Measurements from ENCODE around the gene ABCD3. TPM values are rescaled to one million over a fixed set of nuclear protein-coding genes. Genes with fewer than 3 reads are reported as not detected.

ABCD3 gene
- total RNA-seq, 4 donors from 2014 or later = 21.1 to 48.4 (median 28.0) TPM

DNA sequence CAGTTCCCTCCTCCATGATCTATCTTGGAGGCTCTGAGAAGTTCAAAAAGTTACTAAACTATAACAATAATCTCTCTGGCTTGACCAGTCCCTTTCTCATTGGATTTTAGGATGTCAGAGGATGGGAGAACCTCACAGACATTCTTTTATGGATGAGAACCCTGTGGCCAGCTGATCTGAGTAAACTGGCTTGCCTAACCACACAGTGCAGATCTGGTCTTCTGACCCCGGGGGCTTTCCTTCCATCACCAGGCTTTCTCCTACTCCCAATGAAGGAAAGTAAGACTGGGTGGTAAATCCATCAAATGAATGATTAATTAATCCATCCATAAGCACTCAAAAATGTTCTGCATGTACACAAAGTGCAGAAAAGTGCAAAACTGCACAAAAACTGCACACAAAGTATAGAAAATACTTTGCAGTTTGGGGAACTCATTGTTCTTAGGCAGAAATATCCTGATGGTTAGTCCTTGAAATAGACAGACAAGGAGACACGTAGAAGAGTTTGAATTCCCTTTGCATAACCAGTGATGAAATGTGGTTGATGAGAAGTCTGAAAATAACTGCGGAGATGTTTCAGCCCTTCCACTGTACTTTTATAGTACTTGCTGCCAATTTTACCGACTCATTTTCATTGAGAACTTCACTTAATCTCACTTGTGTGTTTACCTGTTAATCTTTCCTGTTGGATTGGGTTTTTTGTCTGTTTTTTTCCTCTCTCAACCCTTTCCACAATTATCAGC, 125.9 kb downstream of the ABCD3 start:
- TF ChIP-seq CTCF (IDR thresholded peaks at IDR 0.05; ENCODE audit: low read depth) = no peak

GRCh38 chr1:94544706-94545490, 126.7 kb downstream of the ABCD3 start:
- no peak for TF ChIP-seq CTCF (IDR thresholded peaks at IDR 0.05; ENCODE audit: low read depth)

DNA sequence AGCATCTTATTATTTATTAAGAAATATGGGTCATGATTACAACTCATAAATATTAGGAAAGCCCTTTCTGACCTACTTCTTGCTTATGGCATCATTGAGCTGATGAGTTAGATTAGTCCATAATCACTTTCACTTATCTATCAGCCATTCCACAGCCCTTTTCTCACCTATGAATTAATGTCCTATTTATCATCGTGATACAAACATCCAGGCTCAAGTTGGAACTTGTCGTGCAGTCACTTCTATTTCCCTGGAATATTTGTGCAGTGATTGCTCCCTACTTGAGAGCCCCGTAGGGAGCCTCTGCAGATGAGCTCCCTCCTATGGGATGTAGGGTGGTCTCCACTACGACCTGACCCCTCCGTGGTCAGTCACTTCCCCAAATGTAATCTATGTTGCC, 131.5 kb downstream of the ABCD3 start:
- TF ChIP-seq CTCF (IDR thresholded peaks at IDR 0.05; ENCODE audit: low read depth) = no peak

DNA sequence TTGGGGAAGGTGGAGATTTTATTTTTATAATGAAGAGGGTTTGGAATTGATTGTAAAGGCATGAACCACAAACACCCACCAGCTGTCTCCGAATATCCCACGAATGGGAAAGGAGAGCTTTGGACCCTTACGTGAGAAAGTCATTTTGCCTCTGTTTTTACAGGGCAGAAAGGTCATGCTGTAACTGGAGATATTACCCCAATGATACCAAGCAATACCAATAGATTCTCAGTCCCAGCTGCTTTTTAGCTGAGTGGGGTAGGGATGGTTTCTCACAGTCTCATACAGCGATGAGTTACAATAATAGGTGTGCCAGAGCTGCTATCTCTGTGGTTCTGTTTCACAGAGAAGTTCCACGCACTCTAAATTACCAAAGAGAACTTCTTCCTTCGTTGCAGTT, 132.2 kb downstream of the ABCD3 start:
- TF ChIP-seq CTCF (IDR thresholded peaks at IDR 0.05; ENCODE audit: low read depth) = no peak

DNA sequence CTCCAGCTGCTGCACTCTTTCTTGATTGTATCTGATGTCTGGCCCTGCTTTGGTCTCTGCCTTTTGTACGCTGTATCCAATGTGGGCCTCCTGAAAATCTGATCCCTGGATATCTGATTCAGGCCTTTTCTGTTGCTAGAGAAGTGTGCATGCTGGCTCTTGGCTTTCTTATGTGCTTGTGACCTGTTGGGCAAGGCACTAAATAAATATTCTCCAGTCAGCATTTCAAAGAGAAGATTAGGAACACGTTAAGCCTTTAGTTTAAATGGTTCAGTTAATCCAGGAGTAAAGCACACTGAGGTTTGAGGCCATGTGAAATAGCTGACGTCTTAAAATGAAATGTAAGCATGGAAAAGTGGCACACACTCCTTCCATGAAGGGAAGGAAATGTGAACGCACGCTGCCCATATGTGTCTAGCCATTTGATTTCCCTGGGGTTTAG, 132.6 kb downstream of the ABCD3 start:
- no peak for TF ChIP-seq CTCF (IDR thresholded peaks at IDR 0.05; ENCODE audit: low read depth)

DNA sequence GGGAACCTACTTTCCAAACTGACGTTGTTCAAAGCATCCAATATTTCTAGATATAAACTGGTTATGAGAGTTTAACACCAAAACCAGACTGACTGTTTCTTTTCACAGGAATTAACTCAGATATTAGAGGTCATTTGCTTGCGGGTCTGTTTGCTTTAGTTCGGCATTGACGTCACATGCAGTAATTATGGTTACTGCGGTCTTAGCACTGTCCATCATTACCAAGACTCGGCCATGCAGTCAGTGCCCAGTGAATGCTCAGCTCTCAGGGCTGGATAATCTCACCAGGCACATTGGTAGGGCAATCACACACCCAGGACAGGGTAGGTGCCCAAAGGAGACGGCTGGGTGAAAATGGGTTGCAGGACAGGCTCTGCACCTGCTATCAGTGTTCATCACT, 133.3 kb downstream of the ABCD3 start:
- TF ChIP-seq CTCF (IDR thresholded peaks at IDR 0.05; ENCODE audit: low read depth) = no peak

DNA sequence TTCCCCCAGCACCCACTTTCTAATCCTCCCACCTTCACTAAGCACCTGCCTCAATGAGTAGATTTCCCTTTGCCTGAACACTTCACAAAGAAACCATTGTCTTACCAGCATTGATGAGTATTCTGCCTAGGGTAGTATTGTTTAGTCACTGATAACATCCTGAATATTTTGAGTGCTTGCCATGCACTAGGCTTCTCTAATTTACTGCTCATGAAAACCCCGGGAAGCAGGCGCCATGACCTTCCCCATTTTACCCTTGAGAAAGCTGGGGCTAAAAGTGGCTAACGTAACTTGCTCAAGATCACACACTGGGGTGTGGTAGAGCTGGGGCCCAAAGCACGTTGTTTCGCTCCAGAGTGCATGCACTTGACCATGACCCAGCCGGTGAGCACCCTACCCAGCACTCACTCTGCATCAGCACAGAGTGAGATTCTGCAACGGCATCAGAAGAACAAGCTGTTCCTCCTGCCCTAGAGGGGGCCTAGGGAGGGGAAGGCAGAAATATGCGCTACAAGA, 133.9 kb downstream of the ABCD3 start:
- TF ChIP-seq CTCF (IDR thresholded peaks at IDR 0.05; ENCODE audit: low read depth) = no peak
